ENCODE results near the gene MEIOSIN. TPM values are rescaled to one million over a fixed set of nuclear protein-coding genes. Genes with fewer than 3 reads are reported as not detected.
A peak's percentile ranks its signal among the peaks of the same experiment; 100 is the strongest.

Gene MEIOSIN
- total and polyA plus RNA-seq, 2 of the 13 experiments (the other 11 are each of a cell fraction or from before 2014, with no cell fraction given) = not detected

DNA sequence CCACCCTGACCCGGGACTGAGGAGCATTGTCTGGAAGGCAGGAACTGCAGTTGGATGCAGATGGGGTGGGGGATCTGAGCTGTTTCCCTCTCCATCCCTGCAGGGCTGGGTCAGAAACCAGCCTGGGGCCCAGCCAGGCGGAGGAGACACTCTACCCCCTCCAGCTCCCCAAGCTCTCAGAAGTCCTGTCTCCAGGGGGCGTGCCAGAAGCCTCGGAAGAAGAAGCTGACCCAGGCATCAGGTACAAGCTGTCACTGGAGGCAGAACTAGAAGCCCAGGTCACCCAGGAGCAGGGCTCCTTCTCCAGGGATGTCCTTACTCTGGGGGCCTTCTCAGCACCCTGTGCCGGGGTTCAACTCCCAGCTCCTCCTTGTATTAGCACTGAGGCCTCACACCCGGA, 20.3 kb downstream of the MEIOSIN start:
- H3K27me3 ChIP-seq (ENCODE audit: control insufficient read depth in 1 of 2, insufficient read depth in 2 of 2, low read length in 2 of 2) = peaks cover 0 to 29% of the 10 kb centered on the region in 2 experiments; a peak in 2 of 5 replicates
- no peak overlapping the region for H3K4me2 ChIP-seq (ENCODE audit: low read depth, low read length)
- intact Hi-C loops (cut with micrococcal nuclease; ENCODE audit: unreplicated experiment) = no loop called here
- H3K79me2 ChIP-seq (ENCODE audit: insufficient read depth, low read length) = no peaks in the 10 kb centered on the region
- ChIA-PET CTCF (ENCODE audit: low intra/inter-chr PET ratio, low total read pairs) (no interaction called here), POLR2A (interaction anchor here (1.8 to 2.0 kb wide), 2 partner anchors 14 to 16 kb away, joined by 9 to 11 read pairs; partner anchors contain the start of gene SIX5)
- in situ Hi-C loops (cut with HindIII; ENCODE audit: extremely low pct_ligation_motif_present, low pct_unique_long_range_greater_than_20kb) = no loop called here
- no peak overlapping the region for H3K4me3 ChIP-seq (replicated peaks in 1 of 3; ENCODE audit: insufficient read depth in 1 of 3, low read depth in 2 of 3, low read length in 3 of 3)
- DNase-seq (ENCODE audit: low spot score) = no peak
- no peaks in the 10 kb centered on the region for H3K36me3 ChIP-seq (replicated peaks in 1 of 2; ENCODE audit: control insufficient read depth in 1 of 2, insufficient read depth in 2 of 2, low read length in 2 of 2)
- peaks cover 20% of the 10 kb centered on the region for H3K4me1 ChIP-seq (ENCODE audit: insufficient read depth, low read length)
- BruUV-seq (replicated peaks) = no TSS peak
- WGBS (ENCODE audit: low lambda C conversion rate) = 44% methylated on average over 2 of the region's 6 CpGs
- FAIRE-seq = no peak
- TF ChIP-seq ZNF784 (CRISPR knock-in tag; IDR thresholded peaks at IDR 0.05; ENCODE audit: borderline replicate concordance) (no peak), ZNF616 (CRISPR knock-in tag; IDR thresholded peaks at IDR 0.05; ENCODE audit: low read depth) (no peak), IKZF4 (CRISPR knock-in tag; IDR thresholded peaks at IDR 0.05; ENCODE audit: borderline replicate concordance, low read depth, not compliant biosample characterization) (no peak), ZNF615 (CRISPR knock-in tag; IDR thresholded peaks at IDR 0.05; ENCODE audit: borderline replicate concordance) (no peak), RNF219 (CRISPR knock-in tag; IDR thresholded peaks at IDR 0.05) (no peak)
- TF ChIP-seq, protein P1, sequence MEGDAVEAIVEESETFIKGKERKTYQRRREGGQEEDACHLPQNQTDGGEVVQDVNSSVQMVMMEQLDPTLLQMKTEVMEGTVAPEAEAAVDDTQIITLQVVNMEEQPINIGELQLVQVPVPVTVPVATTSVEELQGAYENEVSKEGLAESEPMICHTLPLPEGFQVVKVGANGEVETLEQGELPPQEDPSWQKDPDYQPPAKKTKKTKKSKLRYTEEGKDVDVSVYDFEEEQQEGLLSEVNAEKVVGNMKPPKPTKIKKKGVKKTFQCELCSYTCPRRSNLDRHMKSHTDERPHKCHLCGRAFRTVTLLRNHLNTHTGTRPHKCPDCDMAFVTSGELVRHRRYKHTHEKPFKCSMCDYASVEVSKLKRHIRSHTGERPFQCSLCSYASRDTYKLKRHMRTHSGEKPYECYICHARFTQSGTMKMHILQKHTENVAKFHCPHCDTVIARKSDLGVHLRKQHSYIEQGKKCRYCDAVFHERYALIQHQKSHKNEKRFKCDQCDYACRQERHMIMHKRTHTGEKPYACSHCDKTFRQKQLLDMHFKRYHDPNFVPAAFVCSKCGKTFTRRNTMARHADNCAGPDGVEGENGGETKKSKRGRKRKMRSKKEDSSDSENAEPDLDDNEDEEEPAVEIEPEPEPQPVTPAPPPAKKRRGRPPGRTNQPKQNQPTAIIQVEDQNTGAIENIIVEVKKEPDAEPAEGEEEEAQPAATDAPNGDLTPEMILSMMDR (CRISPR knock-in tag; IDR thresholded peaks at IDR 0.05) = peak; percentile 50
- TF ChIP-seq, protein P2, sequence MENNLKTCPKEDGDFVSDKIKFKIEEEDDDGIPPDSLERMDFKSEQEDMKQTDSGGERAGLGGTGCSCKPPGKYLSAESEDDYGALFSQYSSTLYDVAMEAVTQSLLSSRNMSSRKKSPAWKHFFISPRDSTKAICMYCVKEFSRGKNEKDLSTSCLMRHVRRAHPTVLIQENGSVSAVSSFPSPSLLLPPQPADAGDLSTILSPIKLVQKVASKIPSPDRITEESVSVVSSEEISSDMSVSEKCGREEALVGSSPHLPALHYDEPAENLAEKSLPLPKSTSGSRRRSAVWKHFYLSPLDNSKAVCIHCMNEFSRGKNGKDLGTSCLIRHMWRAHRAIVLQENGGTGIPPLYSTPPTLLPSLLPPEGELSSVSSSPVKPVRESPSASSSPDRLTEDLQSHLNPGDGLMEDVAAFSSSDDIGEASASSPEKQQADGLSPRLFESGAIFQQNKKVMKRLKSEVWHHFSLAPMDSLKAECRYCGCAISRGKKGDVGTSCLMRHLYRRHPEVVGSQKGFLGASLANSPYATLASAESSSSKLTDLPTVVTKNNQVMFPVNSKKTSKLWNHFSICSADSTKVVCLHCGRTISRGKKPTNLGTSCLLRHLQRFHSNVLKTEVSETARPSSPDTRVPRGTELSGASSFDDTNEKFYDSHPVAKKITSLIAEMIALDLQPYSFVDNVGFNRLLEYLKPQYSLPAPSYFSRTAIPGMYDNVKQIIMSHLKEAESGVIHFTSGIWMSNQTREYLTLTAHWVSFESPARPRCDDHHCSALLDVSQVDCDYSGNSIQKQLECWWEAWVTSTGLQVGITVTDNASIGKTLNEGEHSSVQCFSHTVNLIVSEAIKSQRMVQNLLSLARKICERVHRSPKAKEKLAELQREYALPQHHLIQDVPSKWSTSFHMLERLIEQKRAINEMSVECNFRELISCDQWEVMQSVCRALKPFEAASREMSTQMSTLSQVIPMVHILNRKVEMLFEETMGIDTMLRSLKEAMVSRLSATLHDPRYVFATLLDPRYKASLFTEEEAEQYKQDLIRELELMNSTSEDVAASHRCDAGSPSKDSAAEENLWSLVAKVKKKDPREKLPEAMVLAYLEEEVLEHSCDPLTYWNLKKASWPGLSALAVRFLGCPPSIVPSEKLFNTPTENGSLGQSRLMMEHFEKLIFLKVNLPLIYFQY (CRISPR knock-in tag; IDR thresholded peaks at IDR 0.05; ENCODE audit: borderline replicate concordance) = no peak
- peak; percentile 61 for ATAC-seq
- H4K20me1 ChIP-seq (ENCODE audit: insufficient read depth, low read length) = no peaks in the 10 kb centered on the region
- H3K9me3 ChIP-seq (ENCODE audit: low read length) = no peaks in the 10 kb centered on the region
- no peak overlapping the region for H3K27ac ChIP-seq (ENCODE audit: extremely low read length, insufficient read depth, low read length)
- no peak overlapping the region for H2AFZ ChIP-seq (ENCODE audit: low read length)
- no peak overlapping the region for H3K9ac ChIP-seq (ENCODE audit: insufficient read depth, low read depth, low read length)

Measured in HepG2 (cell line).